OCI-LY1 (cell line): Measurements from ENCODE around the gene SPAG9.

ENCODE experiments used
- EZH2 ChIP-seq: fragments of 200-600 bp; sonication (generic), shearing (Covaris generic); IDR thresholded peaks from 2 replicates; pipeline ENCODE4 v1.8.0; 2017; ENCODE audit warnings: borderline replicate concordance, mixed run types, mild to moderate bottlenecking, antibody characterized with exemption, low read length, moderate library complexity, mixed read lengths
- TF ChIP-seq, protein P1 (sequence below): fragments of 200-600 bp; sonication (generic), shearing (Covaris generic); IDR thresholded peaks from 2 replicates; pipeline ENCODE4 v1.5.1; 2017; ENCODE audit warnings: mild to moderate bottlenecking, antibody characterized with exemption, low read length, moderate library complexity, mixed read lengths

DNA sequence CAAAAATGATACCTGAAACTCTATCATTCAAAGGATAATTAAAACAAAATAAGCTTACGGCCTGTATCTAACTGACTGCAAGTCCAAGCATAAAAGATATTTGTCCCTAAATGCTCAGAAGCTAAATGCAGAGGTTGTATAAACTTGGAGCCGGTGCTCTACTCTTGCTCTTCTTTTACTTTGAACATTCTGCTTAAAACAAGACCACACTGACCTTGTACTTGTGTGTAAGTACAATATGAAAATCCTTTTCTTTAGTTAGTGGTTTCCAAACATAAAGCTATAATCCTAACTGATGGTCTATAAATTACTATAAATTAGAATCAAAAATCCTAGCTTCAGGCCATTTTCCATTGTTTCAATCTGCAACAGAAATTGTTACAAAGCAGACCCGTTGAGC, 74.6 kb downstream of the SPAG9 start:
- TF ChIP-seq EZH2 = no peak
- TF ChIP-seq, protein P1, sequence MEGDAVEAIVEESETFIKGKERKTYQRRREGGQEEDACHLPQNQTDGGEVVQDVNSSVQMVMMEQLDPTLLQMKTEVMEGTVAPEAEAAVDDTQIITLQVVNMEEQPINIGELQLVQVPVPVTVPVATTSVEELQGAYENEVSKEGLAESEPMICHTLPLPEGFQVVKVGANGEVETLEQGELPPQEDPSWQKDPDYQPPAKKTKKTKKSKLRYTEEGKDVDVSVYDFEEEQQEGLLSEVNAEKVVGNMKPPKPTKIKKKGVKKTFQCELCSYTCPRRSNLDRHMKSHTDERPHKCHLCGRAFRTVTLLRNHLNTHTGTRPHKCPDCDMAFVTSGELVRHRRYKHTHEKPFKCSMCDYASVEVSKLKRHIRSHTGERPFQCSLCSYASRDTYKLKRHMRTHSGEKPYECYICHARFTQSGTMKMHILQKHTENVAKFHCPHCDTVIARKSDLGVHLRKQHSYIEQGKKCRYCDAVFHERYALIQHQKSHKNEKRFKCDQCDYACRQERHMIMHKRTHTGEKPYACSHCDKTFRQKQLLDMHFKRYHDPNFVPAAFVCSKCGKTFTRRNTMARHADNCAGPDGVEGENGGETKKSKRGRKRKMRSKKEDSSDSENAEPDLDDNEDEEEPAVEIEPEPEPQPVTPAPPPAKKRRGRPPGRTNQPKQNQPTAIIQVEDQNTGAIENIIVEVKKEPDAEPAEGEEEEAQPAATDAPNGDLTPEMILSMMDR = no peak
